Activated T-helper 1 cell treated with anti-CD3 and anti-CD28 coated beads, Interleukin-12 subunit alpha, Interleukin-12 subunit beta, Interleukin-2, Interleukin-4 antibody, amounts not matched to agents 30 ng/mL and 10 ng/mL and 1 ng/mL, durations not matched to agents 14 hours and 24 hours and 36 hours (primary cell): ENCODE results near the gene DOCK4. TPM values are rescaled to one million over a fixed set of nuclear protein-coding genes. Genes with fewer than 3 reads are reported as not detected.

ENCODE experiments used
- DNase-seq: peaks from one replicate; pipeline ENCODE4 v3.0.0; 2021; ENCODE audit warnings: low spot score
- H3K27ac Mint-ChIP-seq: one replicate; pipeline ENCODE4 v1.8.0; 2021; ENCODE audit warnings: mild to moderate bottlenecking, mixed read lengths
- H3K27me3 Mint-ChIP-seq: one replicate; pipeline ENCODE4 v1.8.0; 2022; ENCODE audit warnings: mild to moderate bottlenecking, moderate library complexity, mixed read lengths; ENCODE audit not compliant: insufficient read depth
- H3K36me3 Mint-ChIP-seq: one replicate; pipeline ENCODE4 v1.8.0; 2021; ENCODE audit warnings: low read depth, mixed read lengths
- H3K4me1 Mint-ChIP-seq: one replicate; pipeline ENCODE4 v1.8.0; 2021; ENCODE audit warnings: low read depth, mixed read lengths
- H3K4me3 Mint-ChIP-seq: one replicate; pipeline ENCODE4 v1.8.0; 2021; ENCODE audit warnings: mild to moderate bottlenecking, moderate library complexity, mixed read lengths
- H3K9me3 Mint-ChIP-seq: one replicate; pipeline ENCODE4 v1.8.0; 2021; ENCODE audit warnings: mixed read lengths
- intact Hi-C: fragments of 100-400 bp; cut with micrococcal nuclease; formaldehyde crosslinking; loops from one replicate; pipeline ENCODE4 v1.15.1; 2024
- total RNA-seq: library from RNA; stranded (reverse); gene quantifications from 2 replicates; pipeline ENCODE4 v1.2.3, GENCODE V29; 2022

The DOCK4 gene
- total RNA-seq, 1 donor from 2014 or later = 0.31 TPM

- H3K27ac Mint-ChIP-seq = no peak overlapping the region
- H3K4me3 Mint-ChIP-seq = no peak overlapping the region
- H3K36me3 Mint-ChIP-seq = no peaks in the 10 kb centered on the region
- H3K9me3 Mint-ChIP-seq = no peaks in the 10 kb centered on the region
- no peaks in the 10 kb centered on the region for H3K4me1 Mint-ChIP-seq
- DNase-seq = no peak
- intact Hi-C loops = no loop called here
- peaks cover 1% of the 10 kb centered on the region for H3K27me3 Mint-ChIP-seq
Measured at GRCh38 chr7:111820121-111820520, 386.1 kb downstream of the DOCK4 start.

DNA sequence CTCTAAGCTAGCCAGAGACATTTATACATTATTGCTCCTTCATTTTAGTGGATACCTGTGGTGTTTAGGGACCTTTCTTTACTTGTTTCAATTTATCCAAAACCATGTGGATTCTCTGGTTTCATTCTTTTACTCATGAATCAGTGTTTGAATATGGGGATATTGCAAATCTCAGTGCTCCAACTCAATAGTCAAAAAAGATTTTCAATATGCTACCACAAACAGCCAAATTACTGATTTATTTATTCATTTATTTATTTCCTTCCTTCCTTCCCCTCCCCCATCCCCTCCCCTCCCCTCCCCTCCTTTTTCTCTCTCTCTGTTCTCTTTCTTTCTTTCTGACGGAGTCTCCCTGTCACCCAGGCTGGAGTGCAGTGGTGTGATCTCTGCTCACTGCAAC lies 390.8 kb downstream of the DOCK4 start:
- intact Hi-C loops = no loop called here
- H3K4me1 Mint-ChIP-seq = no peaks in the 10 kb centered on the region
- H3K4me3 Mint-ChIP-seq = no peak overlapping the region
- no peaks in the 10 kb centered on the region for H3K36me3 Mint-ChIP-seq
- no peak for DNase-seq
- no peaks in the 10 kb centered on the region for H3K9me3 Mint-ChIP-seq
- H3K27ac Mint-ChIP-seq = no peak overlapping the region
- H3K27me3 Mint-ChIP-seq = peaks cover 1% of the 10 kb centered on the region

DNA sequence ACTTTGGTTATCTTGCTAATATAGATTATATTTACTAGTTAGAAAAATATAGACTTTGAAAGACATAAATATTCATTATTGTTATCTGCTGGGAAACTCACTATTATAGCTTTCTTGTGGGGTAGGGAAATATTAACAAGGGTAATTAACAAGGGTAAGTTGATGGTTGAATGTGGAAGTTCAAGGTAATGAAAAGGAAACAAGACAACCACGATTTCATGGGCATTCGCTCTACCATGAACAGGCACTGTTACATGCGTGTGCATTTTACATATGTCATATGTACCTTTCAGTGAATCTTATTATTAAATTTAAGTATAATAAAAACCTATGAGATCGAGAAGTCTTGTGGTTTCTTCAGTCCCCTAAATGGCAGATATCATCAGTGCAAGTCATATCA lies 392.9 kb downstream of the DOCK4 start:
- Mint-ChIP-seq H3K36me3 (no peaks in the 10 kb centered on the region), H3K9me3 (no peaks in the 10 kb centered on the region), H3K4me3 (no peak overlapping the region), H3K27ac (no peak overlapping the region), H3K27me3 (peaks cover 5% of the 10 kb centered on the region), H3K4me1 (no peaks in the 10 kb centered on the region)
- no peak for DNase-seq
- intact Hi-C loops = no loop called here

GRCh38 chr7:111806232-111806631 lies 400.0 kb downstream of the DOCK4 start:
- H3K27ac Mint-ChIP-seq = no peak overlapping the region
- H3K4me3 Mint-ChIP-seq = no peak overlapping the region
- no peaks in the 10 kb centered on the region for H3K4me1 Mint-ChIP-seq
- no peak for DNase-seq
- peaks cover 3% of the 10 kb centered on the region for H3K9me3 Mint-ChIP-seq
- H3K27me3 Mint-ChIP-seq = peaks cover 3% of the 10 kb centered on the region
- H3K36me3 Mint-ChIP-seq = no peaks in the 10 kb centered on the region
- intact Hi-C loops = no loop called here

DNA sequence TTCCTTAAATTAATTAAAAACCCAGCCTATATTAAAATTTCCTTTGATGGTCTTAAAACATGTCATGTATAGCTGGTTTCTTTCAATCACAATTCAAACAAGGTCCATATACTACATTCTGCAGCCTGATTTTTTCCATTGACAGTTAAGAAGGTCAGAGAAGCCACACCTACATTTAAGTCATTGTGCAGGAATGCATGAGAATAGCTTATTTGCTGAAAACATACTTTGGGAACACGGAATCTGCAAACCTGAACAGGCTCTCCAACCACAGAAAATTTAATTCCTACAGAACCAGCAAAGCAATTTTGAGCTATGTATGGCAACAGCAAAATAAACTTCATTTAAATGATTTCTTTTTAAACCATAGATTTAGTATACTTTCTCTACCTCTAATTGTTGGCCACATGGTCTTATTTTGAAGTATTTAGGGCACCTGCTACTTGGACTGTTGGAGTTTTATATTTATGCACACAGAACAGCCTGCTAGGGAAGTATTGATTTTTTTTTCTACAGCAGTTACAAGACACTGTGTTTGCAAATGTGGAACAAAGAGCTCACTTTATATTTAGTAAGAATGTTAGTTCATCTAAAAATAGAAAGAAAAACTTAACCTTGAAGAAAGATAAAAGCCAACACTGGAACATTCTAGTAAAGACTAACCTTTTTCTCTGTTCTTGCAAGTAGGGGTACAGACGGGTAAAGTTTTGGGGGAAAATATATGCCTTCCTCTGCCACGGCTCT lies 403.0 kb downstream of the DOCK4 start:
- DNase-seq = no peak
- H3K4me3 Mint-ChIP-seq = no peak overlapping the region
- intact Hi-C loops = no loop called here
- no peak overlapping the region for H3K27ac Mint-ChIP-seq
- H3K9me3 Mint-ChIP-seq = peaks cover 20% of the 10 kb centered on the region
- peaks cover 2% of the 10 kb centered on the region for H3K36me3 Mint-ChIP-seq
- H3K4me1 Mint-ChIP-seq = no peaks in the 10 kb centered on the region
- H3K27me3 Mint-ChIP-seq = no peaks in the 10 kb centered on the region

DNA sequence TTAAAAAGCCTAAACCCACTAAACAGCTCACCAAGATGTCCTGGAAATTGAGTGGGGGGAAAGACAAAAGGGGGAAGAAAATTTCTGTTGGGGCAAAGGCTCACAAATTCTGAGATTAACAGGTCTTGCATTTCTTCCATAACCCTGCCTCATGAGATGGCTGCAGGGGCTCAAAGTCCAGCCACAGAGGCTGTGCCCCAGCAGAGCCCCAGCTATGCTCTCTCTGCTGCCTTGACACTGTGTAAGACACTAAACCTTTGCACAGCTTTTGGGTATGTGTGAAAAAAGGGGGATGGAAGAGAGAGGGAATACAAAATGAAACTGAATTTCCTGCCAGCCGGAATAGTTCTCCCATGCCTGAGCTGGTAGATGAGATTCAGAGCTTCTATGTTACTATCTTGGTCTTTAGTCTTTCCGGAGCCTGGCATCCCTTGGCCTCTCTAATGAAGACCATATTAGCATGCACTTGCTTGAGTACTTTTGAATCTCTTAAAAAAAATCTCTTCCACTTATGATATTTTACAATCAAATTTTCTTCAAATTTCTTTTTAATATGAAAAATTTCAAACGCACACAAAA lies 403.9 kb downstream of the DOCK4 start:
- peaks cover 27% of the 10 kb centered on the region for H3K9me3 Mint-ChIP-seq
- intact Hi-C loops = no loop called here
- H3K4me1 Mint-ChIP-seq = no peaks in the 10 kb centered on the region
- H3K36me3 Mint-ChIP-seq = peaks cover 2% of the 10 kb centered on the region
- no peaks in the 10 kb centered on the region for H3K27me3 Mint-ChIP-seq
- no peak overlapping the region for H3K27ac Mint-ChIP-seq
- H3K4me3 Mint-ChIP-seq = no peak overlapping the region
- DNase-seq = no peak

DNA sequence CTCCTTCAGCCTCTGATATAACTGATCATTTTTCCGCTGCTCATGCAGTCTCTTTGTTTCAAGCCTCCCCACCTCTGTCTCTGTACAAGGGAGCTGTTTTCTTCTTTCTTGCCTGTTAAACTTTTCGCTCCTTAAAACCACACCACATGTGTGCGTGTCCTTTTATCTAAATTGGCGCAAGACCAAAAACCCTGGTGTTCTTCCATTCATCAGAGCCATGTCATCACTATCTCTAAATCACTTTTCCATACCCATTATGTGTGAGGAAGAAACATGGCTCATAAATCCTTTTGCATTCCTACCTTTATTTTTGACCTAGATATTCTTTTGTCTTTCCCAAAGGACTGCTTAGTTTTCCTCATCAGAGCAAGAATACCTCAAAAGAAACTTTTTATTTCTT lies 404.9 kb downstream of the DOCK4 start:
- peaks cover 5% of the 10 kb centered on the region for H3K36me3 Mint-ChIP-seq
- intact Hi-C loops = no loop called here
- H3K9me3 Mint-ChIP-seq = peaks cover 36% of the 10 kb centered on the region
- DNase-seq = no peak
- no peaks in the 10 kb centered on the region for H3K4me1 Mint-ChIP-seq
- no peak overlapping the region for H3K27ac Mint-ChIP-seq
- H3K4me3 Mint-ChIP-seq = no peak overlapping the region
- H3K27me3 Mint-ChIP-seq = no peaks in the 10 kb centered on the region

GRCh38 chr7:111796671-111797070 lies 409.5 kb downstream of the DOCK4 start:
- no peak for DNase-seq
- no peak overlapping the region for H3K27ac Mint-ChIP-seq
- peaks cover 69% of the 10 kb centered on the region for H3K9me3 Mint-ChIP-seq
- H3K27me3 Mint-ChIP-seq = no peaks in the 10 kb centered on the region
- no peaks in the 10 kb centered on the region for H3K4me1 Mint-ChIP-seq
- H3K4me3 Mint-ChIP-seq = no peak overlapping the region
- intact Hi-C loops = no loop called here
- peaks cover 7% of the 10 kb centered on the region for H3K36me3 Mint-ChIP-seq

- Mint-ChIP-seq H3K27me3 (no peaks in the 10 kb centered on the region), H3K27ac (no peak overlapping the region), H3K36me3 (peaks cover 2% of the 10 kb centered on the region), H3K4me3 (no peak overlapping the region), H3K9me3 (peaks cover 26% of the 10 kb centered on the region), H3K4me1 (no peaks in the 10 kb centered on the region)
- intact Hi-C loops = no loop called here
- DNase-seq = no peak
Measured at GRCh38 chr7:111789870-111790269, 416.3 kb downstream of the DOCK4 start.

- H3K36me3 Mint-ChIP-seq = no peaks in the 10 kb centered on the region
- no peak overlapping the region for H3K4me3 Mint-ChIP-seq
- intact Hi-C loops = no loop called here
- H3K27me3 Mint-ChIP-seq = no peaks in the 10 kb centered on the region
- DNase-seq = no peak
- H3K4me1 Mint-ChIP-seq = no peaks in the 10 kb centered on the region
- H3K9me3 Mint-ChIP-seq = peaks cover 18% of the 10 kb centered on the region
- no peak overlapping the region for H3K27ac Mint-ChIP-seq
Measured at GRCh38 chr7:111789048-111789320, 417.2 kb downstream of the DOCK4 start.

DNA sequence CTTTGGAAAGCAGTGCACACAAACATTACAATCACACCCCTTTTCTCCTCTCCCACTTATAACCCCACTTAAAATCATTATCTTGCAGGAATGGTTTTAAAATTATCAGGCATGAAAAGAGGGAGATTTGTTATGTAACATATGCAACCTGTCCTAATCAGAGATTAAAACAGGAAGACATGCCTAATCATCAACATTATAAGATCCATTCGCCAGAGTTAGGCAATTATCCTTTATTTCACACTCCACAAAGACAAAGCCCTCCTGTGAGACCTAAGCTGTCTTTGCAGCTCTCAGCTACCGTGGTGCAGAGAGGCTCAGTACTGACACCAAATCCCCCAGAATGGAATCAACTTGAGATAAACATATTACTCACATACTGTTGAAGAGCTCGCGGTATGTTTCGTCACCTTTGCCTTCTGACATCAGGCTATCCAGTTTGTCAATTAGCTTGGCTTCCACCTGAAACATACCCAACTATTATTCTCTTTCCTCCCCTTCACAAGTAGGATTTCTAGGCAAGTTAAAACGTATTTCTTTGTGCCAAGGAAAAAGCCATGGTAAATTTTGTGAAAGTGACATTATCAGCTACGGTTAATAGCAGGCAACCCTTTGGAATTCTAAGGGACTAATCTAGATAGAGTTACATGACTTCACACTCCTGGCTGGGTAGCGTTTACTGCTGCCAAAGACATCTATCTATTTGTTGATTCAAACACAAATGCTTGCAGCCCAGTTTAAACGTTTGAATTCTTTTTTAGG lies 417.7 kb downstream of the DOCK4 start:
- intact Hi-C loops = no loop called here
- no peak overlapping the region for H3K27ac Mint-ChIP-seq
- H3K4me1 Mint-ChIP-seq = no peaks in the 10 kb centered on the region
- no peak overlapping the region for H3K4me3 Mint-ChIP-seq
- no peak for DNase-seq
- H3K27me3 Mint-ChIP-seq = no peaks in the 10 kb centered on the region
- peaks cover 12% of the 10 kb centered on the region for H3K9me3 Mint-ChIP-seq
- no peaks in the 10 kb centered on the region for H3K36me3 Mint-ChIP-seq

GRCh38 chr7:111787741-111788140 lies 418.5 kb downstream of the DOCK4 start:
- no peak overlapping the region for H3K4me3 Mint-ChIP-seq
- peaks cover 6% of the 10 kb centered on the region for H3K9me3 Mint-ChIP-seq
- H3K4me1 Mint-ChIP-seq = no peaks in the 10 kb centered on the region
- intact Hi-C loops = no loop called here
- H3K27ac Mint-ChIP-seq = no peak overlapping the region
- no peaks in the 10 kb centered on the region for H3K27me3 Mint-ChIP-seq
- no peak for DNase-seq
- H3K36me3 Mint-ChIP-seq = no peaks in the 10 kb centered on the region

GRCh38 chr7:111787099-111787498 lies 419.1 kb downstream of the DOCK4 start:
- Mint-ChIP-seq H3K4me1 (no peaks in the 10 kb centered on the region), H3K9me3 (peaks cover 5% of the 10 kb centered on the region), H3K4me3 (no peak overlapping the region), H3K27me3 (no peaks in the 10 kb centered on the region), H3K27ac (no peak overlapping the region), H3K36me3 (no peaks in the 10 kb centered on the region)
- no peak for DNase-seq
- intact Hi-C loops = no loop called here
